ENCODE data around the gene ZNF417.

DNA sequence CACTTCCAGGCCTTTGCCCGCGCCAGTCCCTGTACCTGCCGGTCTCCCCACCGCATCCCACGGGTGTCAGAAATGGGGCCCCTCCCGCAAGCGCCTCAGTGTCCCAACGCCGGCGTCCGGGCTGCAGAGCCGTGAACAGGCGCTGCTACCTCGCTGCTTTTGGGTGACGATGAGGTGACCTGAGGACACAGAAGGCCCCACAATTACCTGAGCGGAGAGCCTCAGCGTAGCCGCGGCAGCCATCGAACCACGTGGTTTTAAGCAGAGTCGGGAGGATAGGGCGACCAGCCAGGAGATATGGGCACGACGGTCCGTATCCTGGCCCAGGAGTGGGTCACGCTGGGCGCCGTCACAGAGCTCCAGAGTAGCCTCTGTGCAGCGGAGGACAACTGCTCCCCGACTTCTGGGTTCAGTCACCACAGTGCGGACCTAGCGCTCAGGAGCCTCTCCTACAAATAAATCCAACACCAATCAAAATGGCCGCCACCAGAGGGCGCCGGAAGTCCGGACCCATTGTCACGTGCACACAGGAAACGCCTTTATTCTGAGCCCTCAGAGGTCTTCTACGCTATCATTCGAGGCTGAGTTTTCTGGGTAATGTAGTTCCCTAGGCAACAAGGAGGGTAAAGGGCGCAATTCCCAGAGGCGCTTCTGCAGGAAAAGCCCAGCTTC lies 27.7 kb downstream of the ZNF417 start, which contains the start of gene ZNF814:
- TF ChIP-seq CTCF (IDR thresholded peaks at IDR 0.05; ENCODE audit: insufficient read depth, low read length, poor library complexity, severe bottlenecking) (no peak), EZH2phosphoT487 (conservative IDR thresholded peaks at IDR 0.05; ENCODE audit: low read length) (no peak)
